A673 (cell line): ENCODE data around the gene EIF3M. TPM values are rescaled to one million over a fixed set of nuclear protein-coding genes. Genes with fewer than 3 reads are reported as not detected.
A peak's percentile ranks its signal among the peaks of the same experiment; 100 is the strongest.

Experiments
- Bru-seq: library from RNA; stranded (reverse); fragments of 400-500 nt; gene quantifications from one replicate; lab custom pipeline; 2021; lab: Mats Ljungman, UMichigan
- BruChase-seq, 2 experiments: library from RNA; stranded (reverse); fragments of 400-500 nt; gene quantifications; one replicate each; lab custom pipeline; 2021; lab: Mats Ljungman, UMichigan
- BruUV-seq: library from RNA; stranded (reverse); fragments of 400-500 nt; replicated peaks from 2 replicates; lab custom pipeline; 2021; lab: Mats Ljungman, UMichigan
- CTCF ChIA-PET: fragments of 300-600 bp; sonication (Branson Sonifier 250); formaldehyde crosslinking; loops from one replicate; lab custom pipeline; 2022; ENCODE audit warnings: antibody characterized with exemption; lab: Charles Lee
- POLR2A ChIA-PET: fragments of 300-600 bp; sonication (Branson Sonifier 250); formaldehyde crosslinking; loops from one replicate; lab custom pipeline; 2022; ENCODE audit warnings: antibody characterized with exemption; ENCODE audit not compliant: low non-redundant PET; lab: Charles Lee
- DNase-seq: peaks from one replicate; pipeline ENCODE4 v3.0.0-alpha.2; 2015; ENCODE audit warnings: low spot score
- H3K27ac ChIP-seq: fragments of 200-600 bp; sonication (generic); 2 replicates; pipeline ENCODE4 v1.5.1; 2016; ENCODE audit warnings: mixed run types, low read depth, mild to moderate bottlenecking, mixed read lengths, antibody characterized with exemption, low read length; ENCODE audit not compliant: poor library complexity, severe bottlenecking
- H3K27me3 ChIP-seq: fragments of 200-600 bp; sonication (generic); replicated peaks from 2 replicates; pipeline ENCODE4 v1.6.1; 2017; ENCODE audit warnings: mixed run types, low read depth, mild to moderate bottlenecking, mixed read lengths, antibody characterized with exemption, low read length; ENCODE audit not compliant: insufficient read depth, poor library complexity
- H3K36me3 ChIP-seq: fragments of 200-600 bp; sonication (generic); 2 replicates; pipeline ENCODE4 v1.6.1; 2016; ENCODE audit warnings: mixed run types, mild to moderate bottlenecking, mixed read lengths, antibody characterized with exemption, low read length; ENCODE audit not compliant: insufficient read depth, poor library complexity, severe bottlenecking
- H3K4me1 ChIP-seq: fragments of 200-600 bp; sonication (generic); 2 replicates; pipeline ENCODE4 v1.6.1; 2017; ENCODE audit warnings: mixed run types, mild to moderate bottlenecking, mixed read lengths, antibody characterized with exemption, low read length; ENCODE audit not compliant: insufficient read depth, poor library complexity, severe bottlenecking
- H3K4me3 ChIP-seq: fragments of 200-600 bp; sonication (generic); 2 replicates; pipeline ENCODE4 v1.5.1; 2016; ENCODE audit warnings: low read depth, mixed run types, mild to moderate bottlenecking, mixed read lengths, low read length; ENCODE audit not compliant: poor library complexity, severe bottlenecking
- H3K9me3 ChIP-seq: fragments of 200-600 bp; sonication (generic); 2 replicates; pipeline ENCODE4 v1.6.1; 2016; ENCODE audit warnings: mixed run types, low read depth, mild to moderate bottlenecking, mixed read lengths, antibody characterized with exemption, low read length; ENCODE audit not compliant: poor library complexity, severe bottlenecking
- CTCF ChIP-seq: fragments of 300-800, 200-600 bp; sonication (generic); conservative IDR thresholded peaks from 2 replicates; pipeline ENCODE4 v1.5.1; 2017; ENCODE audit warnings: low read depth, mild to moderate bottlenecking, antibody characterized with exemption, low read length, moderate library complexity, mixed read lengths
- EZH2 ChIP-seq: fragments of 200-600 bp; sonication (generic); IDR thresholded peaks from 2 replicates; pipeline ENCODE4 v1.6.1; 2017; ENCODE audit warnings: borderline replicate concordance, low read depth, mild to moderate bottlenecking, mixed read lengths, antibody characterized with exemption, low read length; ENCODE audit not compliant: poor library complexity, severe bottlenecking
- intact Hi-C: fragments of 100-400 bp; cut with micrococcal nuclease; formaldehyde crosslinking; loops from one replicate; pipeline ENCODE4 v1.10.0; 2022; ENCODE audit not compliant: unreplicated experiment
- long read RNA-seq: library from polyadenylated mRNA; stranded (forward); transcript quantifications from one replicate; pipeline ENCODE4 v2.0.0, GENCODE V29; 2022
- total RNA-seq: library from RNA; stranded (reverse); gene quantifications from 2 replicates; pipeline ENCODE4 v1.2.3, GENCODE V29; 2021

EIF3M gene
- total RNA-seq (1,025 and 1,119 TPM in 2 replicates), Bru-seq, nascent RNA (percentile 99 among the genes with signal in this experiment), BruChase-seq, experiment 1, labeled RNA remaining after a 2-hour chase (percentile 99 among the genes with signal in this experiment), BruChase-seq, experiment 2, labeled RNA remaining after a 6-hour chase (percentile 99 among the genes with signal in this experiment)
- long read RNA-seq, full-length matches to known transcripts: 1,438 of 1,599 reads
- long read RNA-seq, partial matches to known transcripts: 24 of 1,599 reads
- long read RNA-seq, other reads (novel, unspliced or antisense): 137 of 1,599 reads

DNA sequence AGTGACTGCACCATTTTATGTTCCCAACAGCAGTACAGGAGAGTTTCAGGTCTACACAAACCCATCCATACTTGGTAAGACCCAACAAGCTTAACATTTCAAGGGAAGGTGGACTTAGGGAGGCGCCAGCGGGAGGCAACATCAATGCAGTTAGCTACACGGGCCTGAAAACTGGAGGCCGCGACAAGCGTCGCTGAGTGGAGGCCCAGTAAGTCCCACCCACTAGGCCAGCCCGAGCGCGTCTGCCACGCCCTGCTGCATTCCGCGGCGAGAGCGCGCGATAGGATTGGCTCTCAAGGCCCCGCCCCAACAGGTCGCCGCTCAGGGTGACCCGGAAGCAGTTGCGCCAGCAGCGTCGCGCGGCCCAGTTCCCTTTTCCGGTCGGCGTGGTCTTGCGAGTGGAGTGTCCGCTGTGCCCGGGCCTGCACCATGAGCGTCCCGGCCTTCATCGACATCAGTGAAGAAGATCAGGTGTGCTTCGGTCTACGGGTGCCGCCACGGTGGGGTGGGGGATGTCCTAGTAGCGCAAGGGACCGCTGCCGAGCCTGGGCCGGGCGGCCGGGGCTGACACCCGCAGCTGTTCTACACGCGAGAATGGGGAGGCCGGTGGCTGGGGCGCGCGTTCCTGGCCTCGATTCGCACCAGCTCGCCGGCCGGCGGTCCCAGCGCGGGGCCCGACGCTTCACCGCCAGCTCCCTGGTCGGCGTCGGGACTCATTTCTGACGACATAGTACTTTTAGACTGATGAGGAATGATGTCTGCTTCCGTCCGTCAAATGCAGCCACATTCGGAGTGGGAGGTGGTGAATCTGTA is at the start of gene EIF3M:
Gene EIF3M (plus strand): TSS at position 373 of the 813 bp plus-strand sequence. CDS start 57 bp downstream, at position 430.
- peak; percentile 100 for DNase-seq
- peaks cover 33% of the 10 kb centered on the region for H3K4me1 ChIP-seq
- H3K36me3 ChIP-seq: peaks cover 20% of the 10 kb centered on the region
- peak within 1 kb of the TSS; percentile 91 for H3K27ac ChIP-seq
- intact Hi-C loops: loop anchor here (5.0 kb wide), 1 partner anchor 196 kb away; no protein-coding TSS in a partner anchor
- CTCF ChIA-PET: interaction anchor here (0.6 to 1.9 kb wide), 2 partner anchors 260 to 488 kb away, joined by 5 to 6 read pairs; no protein-coding TSS in a partner anchor
- POLR2A ChIA-PET: interaction anchor here (0.5 kb wide), 1 partner anchor 14 kb away, joined by 4 read pairs; no protein-coding TSS in a partner anchor
- TF ChIP-seq CTCF: no peak
- no peak for TF ChIP-seq EZH2
- H3K4me3 ChIP-seq: peak within 1 kb of the TSS; percentile 67
- H3K27me3 ChIP-seq: no peaks in the 10 kb centered on the region
- no peaks in the 10 kb centered on the region for H3K9me3 ChIP-seq
- BruUV-seq: no TSS peak

DNA sequence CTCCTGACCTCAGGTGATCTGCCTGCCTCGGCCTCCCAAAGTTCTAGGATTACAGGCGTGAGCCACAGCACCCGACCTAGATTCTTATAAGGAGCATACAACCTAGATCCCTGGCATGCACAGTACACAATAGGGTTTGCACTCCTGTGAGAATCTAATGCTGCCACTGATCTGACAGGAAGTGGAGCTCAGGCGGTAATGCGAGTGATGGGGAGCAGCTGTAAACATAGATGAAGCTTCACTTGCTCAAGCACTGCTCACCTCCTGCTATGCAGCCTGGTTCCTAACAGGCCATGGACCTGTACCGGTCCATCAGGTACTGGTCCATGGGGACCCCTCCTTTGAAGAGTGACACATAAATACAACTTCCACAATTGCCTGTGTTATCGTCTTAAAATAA is 44.8 kb upstream of the EIF3M start:
- H3K27me3 ChIP-seq: peaks cover 4% of the 10 kb centered on the region
- intact Hi-C loops: no loop called here
- no peaks in the 10 kb centered on the region for H3K9me3 ChIP-seq
- CTCF ChIA-PET: no interaction called here
- no peaks in the 10 kb centered on the region for H3K4me1 ChIP-seq
- TF ChIP-seq CTCF (no peak), EZH2 (no peak)
- no TSS peak for BruUV-seq
- no peak overlapping the region for H3K27ac ChIP-seq
- no peak for DNase-seq
- no peaks in the 10 kb centered on the region for H3K36me3 ChIP-seq
- H3K4me3 ChIP-seq: no peak overlapping the region
- POLR2A ChIA-PET: no interaction called here

DNA sequence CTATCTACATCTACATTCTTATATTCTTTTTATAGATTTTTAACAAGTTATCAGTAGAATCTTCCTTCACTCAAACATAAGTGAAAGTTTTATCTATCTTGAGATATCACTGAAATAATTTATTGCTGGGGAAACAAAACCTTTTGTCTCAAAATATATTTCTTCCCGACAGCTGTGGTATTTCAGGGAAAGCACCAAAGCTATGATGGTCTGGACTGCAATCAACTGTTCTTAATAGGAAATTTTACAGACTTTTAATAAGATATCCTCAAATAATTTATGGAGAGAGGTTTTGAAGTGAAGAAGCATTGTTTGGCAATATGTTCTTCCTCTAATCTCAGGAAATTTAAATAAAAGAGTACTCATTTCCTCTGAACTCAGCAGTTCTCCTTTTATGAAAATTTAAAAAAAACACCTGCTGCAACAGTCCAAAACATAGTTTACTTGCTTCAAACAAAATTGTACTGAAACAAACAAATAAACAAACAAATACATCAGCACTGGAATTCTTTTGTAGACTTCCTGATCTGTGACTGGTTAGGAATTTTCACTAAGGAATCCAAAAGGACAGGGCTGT is 33.9 kb upstream of the EIF3M start:
- BruUV-seq: no TSS peak
- DNase-seq: peak; percentile 31
- ChIA-PET CTCF (no interaction called here), POLR2A (no interaction called here)
- no peaks in the 10 kb centered on the region for H3K36me3 ChIP-seq
- intact Hi-C loops: no loop called here
- H3K4me3 ChIP-seq: no peak overlapping the region
- H3K27me3 ChIP-seq: peaks cover 23% of the 10 kb centered on the region
- peaks cover 7% of the 10 kb centered on the region for H3K4me1 ChIP-seq
- H3K27ac ChIP-seq: no peak overlapping the region
- TF ChIP-seq CTCF (no peak), EZH2 (peak; percentile 39)
- no peaks in the 10 kb centered on the region for H3K9me3 ChIP-seq
